GM21717 (cell line): Measurements from ENCODE around the gene SORBS2.

Experiments
- ATAC-seq: cut with Tn5 transposase; IDR thresholded peaks from one replicate; pipeline ENCODE4 v1.9.1; 2021; ENCODE audit warnings: mild to moderate bottlenecking, moderate library complexity; ENCODE audit not compliant: unreplicated experiment

The SORBS2 gene

GRCh38 chr4:185536411-185536709 lies 275.6 kb downstream of the SORBS2 start:
- ATAC-seq, result no peak

GRCh38 chr4:185535612-185536410 lies 276.2 kb downstream of the SORBS2 start:
- ATAC-seq, result no peak
